Placental pericyte (primary cell): ENCODE results near the gene TGOLN2. TPM values are rescaled to one million over a fixed set of nuclear protein-coding genes. Genes with fewer than 3 reads are reported as not detected.

ENCODE experiments used
- small RNA-seq: library from RNA; depleted of rRNA; stranded (forward); fragments of <200 nt; gene quantifications from one replicate; pipeline ENCODE3, GENCODE V24; 2012; ENCODE audit warnings: low replicate concordance
- total RNA-seq: library from RNA; depleted of rRNA; stranded (reverse); fragments of >200 nt; gene quantifications from 2 replicates; pipeline ENCODE4 v1.2.3, GENCODE V29; 2012

Gene TGOLN2
- 118 and 181 TPM in 2 replicates for total RNA-seq

GRCh38 chr2:85327822-85328617 lies at the start of gene TGOLN2:
TSS of gene TGOLN2 (minus strand) at chr2:85327989. CDS start at chr2:85327962, 27 bp downstream.

GRCh38 chr2:85354286-85355072 lies 26.7 kb upstream of the TGOLN2 start, which contains the start of the genes ELMOD3 and RETSAT:
TSS of gene ELMOD3 (plus strand) at chr2:85354769. CDS start at chr2:85357199, 2,430 bp downstream.
TSS of gene RETSAT (minus strand) at chr2:85354528. CDS start at chr2:85354507, 21 bp downstream.

Small RNA genes lying within 50 kb of the gene (small RNA-seq; reads per million reads assigned to genes)
- gene AC062037.1 (not detected), gene RF00019 (not detected), gene RN7SL113P (not detected)

Other genes starting within 250 kb of the TGOLN2 start
- gene TCF7L1, start 194.6 kb downstream of the TGOLN2 start, total RNA-seq = 3.7 and 4.2 TPM in 2 replicates
- gene RETSAT, start 26.5 kb upstream of the TGOLN2 start, total RNA-seq = 50.3 and 51.6 TPM in 2 replicates
- gene ELMOD3, start 26.8 kb upstream of the TGOLN2 start, total RNA-seq = 11.6 and 19.9 TPM in 2 replicates
- 40.5 and 55.7 TPM in 2 replicates for gene CAPG, start 82.4 kb upstream of the TGOLN2 start, total RNA-seq
- not detected in 2 replicates for gene SH2D6, start 90.7 kb upstream of the TGOLN2 start, total RNA-seq
- gene MAT2A, start 211.2 kb upstream of the TGOLN2 start, total RNA-seq = 134 and 154 TPM in 2 replicates
- 54.9 and 56.6 TPM in 2 replicates for gene GGCX, start 233.5 kb upstream of the TGOLN2 start, total RNA-seq
- 11.8 and 14.0 TPM in 2 replicates for gene VAMP8, start 249.6 kb upstream of the TGOLN2 start, total RNA-seq